Left forelimb (tissue), 1 donor: ENCODE measurements around the gene POU2F1.

Experiments used
- DNase-seq: peaks from one replicate; pipeline ENCODE4 v3.0.0-alpha.2; 2018; ENCODE audit warnings: low spot score

POU2F1 gene

DNA sequence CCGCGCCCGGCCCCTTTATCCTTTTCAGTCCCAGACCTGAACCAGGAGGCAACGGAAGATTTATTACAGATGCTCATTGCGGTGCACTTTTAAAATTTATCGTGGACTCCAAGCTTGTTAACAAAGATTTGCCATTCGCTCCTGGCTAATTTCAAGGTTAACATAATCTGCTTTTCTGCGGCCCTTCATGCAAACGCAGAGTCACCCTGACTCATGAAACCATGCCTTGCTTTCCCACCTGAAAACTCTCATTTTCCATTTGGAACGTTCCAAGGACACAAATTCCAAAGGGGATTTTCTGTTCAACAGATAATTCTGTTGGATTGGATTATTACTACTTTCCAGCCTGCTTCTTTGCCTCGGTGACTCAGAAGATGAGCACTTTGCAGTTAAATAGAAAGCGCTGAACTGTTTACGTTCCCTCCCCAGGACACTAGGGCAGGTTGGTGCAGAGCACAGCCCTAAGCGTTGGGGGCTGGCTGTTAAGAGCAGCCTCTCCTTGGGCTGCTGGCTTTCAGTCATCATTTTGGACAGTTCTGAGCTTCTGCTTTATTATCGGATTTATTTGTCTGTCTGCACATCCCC lies 246.5 kb downstream of the POU2F1 start:
- no peak for DNase-seq

DNA sequence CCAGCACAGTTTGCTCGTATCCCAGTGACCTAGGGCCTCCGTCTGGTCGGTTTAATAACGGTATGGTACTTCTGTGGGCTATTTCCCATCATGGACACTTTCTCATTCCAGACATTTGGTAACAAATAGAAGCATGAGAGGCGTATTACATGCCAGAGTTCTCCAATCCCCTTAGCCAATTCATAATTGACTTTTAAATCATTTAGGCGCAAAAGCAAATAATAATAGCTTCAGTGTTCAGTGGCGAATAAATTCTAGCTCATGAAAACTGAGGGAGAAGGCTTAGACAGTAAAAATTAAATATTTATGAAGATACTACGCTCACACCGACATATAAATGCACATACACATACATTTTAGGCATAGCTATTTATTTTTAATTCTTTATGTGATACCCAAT lies 247.1 kb downstream of the POU2F1 start:
- no peak for DNase-seq

DNA sequence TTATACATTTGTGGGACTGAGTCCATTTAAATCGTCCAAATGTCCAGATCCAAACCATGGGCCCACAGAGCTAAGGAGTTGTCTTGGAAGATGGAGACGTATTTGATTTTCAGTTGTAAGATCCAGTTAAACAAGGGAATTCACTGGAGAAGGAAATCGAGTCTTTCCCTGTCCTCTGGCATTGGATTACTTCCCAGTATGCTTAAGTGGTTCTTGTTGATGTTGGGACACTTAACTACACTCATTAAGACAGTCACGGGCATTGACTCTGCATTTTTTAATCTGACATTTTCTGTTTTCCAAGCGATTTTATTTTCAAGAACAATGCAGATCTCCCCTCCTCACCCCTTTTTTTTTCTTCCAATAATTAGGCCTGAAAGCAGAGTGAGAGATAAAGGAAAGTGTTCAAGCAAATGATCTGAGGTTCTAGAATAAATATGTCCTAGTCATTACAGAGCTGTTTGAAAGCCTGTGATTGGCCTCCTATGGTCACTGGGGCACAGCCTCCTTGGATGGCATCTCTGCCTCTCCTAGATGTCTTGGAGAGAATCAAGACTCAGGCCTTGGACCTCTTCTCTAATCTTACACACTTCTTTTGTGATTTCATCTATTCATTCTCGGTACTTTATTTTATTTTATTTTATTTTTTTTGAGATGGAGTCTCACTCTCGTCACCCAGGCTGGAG lies 248.7 kb downstream of the POU2F1 start:
- no peak for DNase-seq

DNA sequence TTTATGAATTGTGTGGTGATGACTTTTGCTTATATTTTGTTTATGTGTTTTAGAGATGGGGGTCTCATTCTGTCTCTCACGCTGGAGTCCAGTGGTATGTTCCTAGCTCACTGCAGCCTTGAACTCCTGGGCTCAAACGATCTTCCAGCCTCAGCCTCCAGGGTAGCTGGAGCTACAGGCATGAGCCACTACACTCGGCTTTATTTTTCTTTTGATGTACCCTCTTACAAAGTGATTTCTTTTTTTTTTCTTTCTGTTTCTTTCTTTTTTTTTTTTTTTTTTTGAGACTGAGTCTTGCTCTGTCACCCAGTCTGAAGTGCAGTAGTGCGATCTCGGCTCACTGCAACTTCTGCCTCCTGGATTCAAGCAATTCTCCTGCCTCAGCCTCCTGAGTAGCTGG lies 250.9 kb downstream of the POU2F1 start:
- DNase-seq: no peak

DNA sequence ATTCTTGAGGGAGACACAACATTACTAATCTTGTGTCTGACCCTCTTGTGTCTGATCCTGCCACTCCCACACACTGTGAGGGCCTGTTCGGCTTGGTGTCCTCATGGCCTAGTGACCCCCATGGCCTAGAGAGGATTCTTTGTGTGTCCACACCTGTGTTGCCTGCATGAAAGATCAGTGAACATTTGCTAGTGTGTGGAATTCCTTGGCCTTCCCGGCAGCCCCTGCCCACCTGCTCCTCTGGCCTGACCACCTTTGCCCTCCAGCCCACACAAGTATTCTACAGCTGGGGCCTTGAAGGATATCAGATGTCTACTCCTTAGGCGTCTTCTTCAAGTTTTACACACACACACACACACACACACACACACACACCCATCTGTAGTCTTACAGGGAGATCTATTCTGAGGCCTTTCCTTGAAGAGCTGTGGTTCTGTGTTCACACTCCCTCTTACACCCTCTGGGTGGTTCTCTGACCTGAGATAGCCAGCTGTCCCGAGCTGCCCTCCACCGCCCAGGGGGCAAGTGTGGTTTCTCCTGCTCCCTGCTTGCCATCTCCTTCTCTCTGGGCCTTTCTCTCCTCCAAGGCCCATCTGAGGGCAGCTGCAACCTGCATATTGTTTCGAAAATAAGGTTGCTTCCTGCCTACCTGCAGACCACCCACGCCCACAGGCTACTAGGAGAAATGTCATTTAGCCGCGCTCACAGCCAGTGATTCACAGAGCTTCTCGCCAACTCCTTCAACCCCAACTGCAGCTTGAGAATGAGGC lies 252.3 kb downstream of the POU2F1 start:
- DNase-seq: no peak

DNA sequence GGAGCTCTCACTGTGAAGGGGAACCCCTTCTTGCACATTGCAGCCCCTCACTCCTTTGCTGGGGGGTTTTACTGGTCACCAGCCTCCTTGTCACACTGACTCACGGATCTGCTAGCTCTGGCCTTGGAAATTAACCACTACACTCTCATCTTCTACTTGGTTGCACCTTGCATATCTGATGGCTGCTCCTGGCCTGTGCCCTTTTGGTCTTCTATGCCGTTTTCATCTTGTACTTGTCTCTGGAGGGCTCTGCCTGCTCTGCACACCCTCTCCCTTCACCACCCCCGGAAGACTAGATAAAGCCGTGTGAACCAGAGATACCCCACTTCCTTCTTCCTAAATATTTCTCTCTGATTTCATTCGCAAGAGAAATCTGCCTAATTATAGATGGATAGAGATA lies 253.1 kb downstream of the POU2F1 start:
- DNase-seq: no peak

DNA sequence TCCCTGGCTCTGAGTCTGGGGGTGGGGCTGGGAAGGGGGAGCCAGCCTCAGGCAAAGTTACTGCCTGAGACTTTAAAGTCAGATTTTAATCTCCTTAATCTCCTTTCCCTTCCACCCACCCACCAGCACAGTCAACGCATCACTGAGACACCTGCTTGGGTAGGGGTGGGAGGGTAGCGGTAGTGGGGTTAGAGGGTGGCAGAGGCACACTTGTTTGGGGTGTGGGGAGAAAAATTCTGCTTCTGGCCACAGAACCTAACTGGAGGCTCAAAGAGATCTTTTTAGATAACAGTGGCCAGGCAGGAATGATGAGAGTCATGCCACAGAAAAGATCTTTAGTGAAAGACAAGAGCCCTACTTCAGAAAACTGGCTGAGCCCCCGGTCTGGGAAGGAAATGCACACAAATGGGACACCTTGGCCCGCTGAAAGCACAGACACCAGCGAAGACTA lies 253.5 kb downstream of the POU2F1 start:
- no peak for DNase-seq

DNA sequence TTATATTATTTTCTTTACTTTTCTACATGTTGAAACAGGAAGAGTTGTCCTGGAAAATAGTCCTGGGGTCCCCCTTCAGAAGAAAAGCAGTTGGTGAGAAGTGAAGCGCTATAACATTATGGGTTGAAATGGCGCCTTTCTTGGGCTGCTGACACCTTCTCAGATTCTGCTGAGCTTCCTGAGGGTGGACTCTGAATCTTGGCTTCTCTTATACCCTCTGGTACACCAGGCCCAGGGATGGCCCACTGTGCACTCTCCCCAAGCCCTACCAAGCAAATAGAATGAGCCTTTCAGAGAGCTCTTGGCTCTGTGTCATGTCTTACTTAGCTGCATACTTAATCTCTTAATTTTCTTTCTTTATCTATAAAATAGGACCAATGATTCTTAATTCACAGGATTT lies 255.4 kb downstream of the POU2F1 start:
- no peak for DNase-seq
